HepG2 (cell line): ENCODE measurements around the gene ATP10D. TPM values are rescaled to one million over a fixed set of nuclear protein-coding genes. Genes with fewer than 3 reads are reported as not detected.

Source experiments
- ATAC-seq: fragments of 200-7000 bp; cut with Tn5 transposase; 3 replicates; pipeline ENCODE4 v1.9.1; 2020; ENCODE audit warnings: mild to moderate bottlenecking, moderate library complexity
- BruUV-seq: library from RNA; stranded (reverse); fragments of 400-500 nt; replicated peaks from 2 replicates; lab custom pipeline; 2021; lab: Mats Ljungman, UMichigan
- CTCF ChIA-PET: fragments of 300-600 bp; formaldehyde crosslinking; extraction: SDS; loops from one replicate; lab custom pipeline; 2021; ENCODE audit warnings: low total read pairs, inconsistent platforms, low intra/inter-chr PET ratio; lab: Yijun Ruan, JAX
- POLR2A ChIA-PET: fragments of 350-600 bp; sonication (Branson Sonifier 250); formaldehyde crosslinking; loops from one replicate; lab custom pipeline; 2020; ENCODE audit warnings: antibody characterized with exemption, inconsistent platforms; lab: Yijun Ruan, JAX
- DNase-seq: peaks from one replicate; pipeline ENCODE4 v3.0.0-alpha.2; 2015; ENCODE audit warnings: low spot score
- FAIRE-seq: peaks from 3 replicates; lab custom pipeline; 2011; peaks lifted over from hg19 to GRCh38; lab: Jason Lieb, UNC
- H2AFZ ChIP-seq: one replicate; pipeline ENCODE4 v1.6.1; 2011; ENCODE audit warnings: low read length, inconsistent platforms
- H3K27ac ChIP-seq: fragments of 300-600 bp; 3 replicates; pipeline ENCODE4 v1.8.0; 2011; ENCODE audit warnings: mixed run types, mild to moderate bottlenecking, mixed read lengths, low read length, inconsistent platforms; ENCODE audit not compliant: insufficient read depth; ENCODE audit errors: extremely low read length
- H3K27me3 ChIP-seq, 2 experiments: fragments of 200-600 bp in 1 of 2; 2 replicates in 1 of 2; 3 replicates in 1 of 2; pipeline versions ENCODE4 v1.6.0 to v1.8.0; 2011; ENCODE audit warnings: low read length in 2 of 2, mild to moderate bottlenecking in 2 of 2, moderate library complexity in 2 of 2, inconsistent platforms in 1 of 2; ENCODE audit not compliant: insufficient read depth in 2 of 2, control insufficient read depth in 1 of 2
- H3K36me3 ChIP-seq, 2 experiments: fragments of 200-600 bp in 1 of 2; replicated peaks in 1 of 2; 2 replicates in 1 of 2; 3 replicates in 1 of 2; pipeline versions ENCODE4 v1.5.1 to v1.8.0; 2011; ENCODE audit warnings: low read length in 2 of 2, inconsistent platforms in 1 of 2; ENCODE audit not compliant: insufficient read depth in 2 of 2, control insufficient read depth in 1 of 2
- H3K4me1 ChIP-seq: 2 replicates; pipeline ENCODE4 v1.5.1; 2012; ENCODE audit warnings: low read length, inconsistent platforms; ENCODE audit not compliant: insufficient read depth
- H3K4me2 ChIP-seq: 2 replicates; pipeline ENCODE4 v1.6.0; 2011; ENCODE audit warnings: low read depth, low read length, inconsistent platforms
- H3K4me3 ChIP-seq, 3 experiments: fragments of 200-600 bp in 1 of 3; sonication (generic), shearing (Covaris generic) in 1 of 3; replicated peaks in 1 of 3; 2 replicates each; pipeline ENCODE4 v1.5.1; 2011 to 2016; ENCODE audit warnings: low read length in 3 of 3, inconsistent platforms in 2 of 3, low read depth in 2 of 3, mild to moderate bottlenecking in 2 of 3, control low read depth in 1 of 3, mixed read lengths in 1 of 3; ENCODE audit not compliant: insufficient read depth in 1 of 3
- H3K79me2 ChIP-seq: one replicate; pipeline ENCODE4 v1.6.1; 2011; ENCODE audit warnings: low read length, inconsistent platforms; ENCODE audit not compliant: insufficient read depth
- H3K9ac ChIP-seq: 2 replicates; pipeline ENCODE4 v1.6.0; 2011; ENCODE audit warnings: mild to moderate bottlenecking, low read depth, low read length, inconsistent platforms; ENCODE audit not compliant: insufficient read depth
- H3K9me3 ChIP-seq: 2 replicates; pipeline ENCODE4 v1.5.1; 2012; ENCODE audit warnings: mild to moderate bottlenecking, low read length
- H4K20me1 ChIP-seq: 2 replicates; pipeline ENCODE4 v1.6.0; 2011; ENCODE audit warnings: inconsistent platforms, mild to moderate bottlenecking, low read length, moderate library complexity; ENCODE audit not compliant: insufficient read depth
- CEBPG ChIP-seq: IDR thresholded peaks from 2 replicates; pipeline ENCODE4 v1.6.1; 2016
- DMAP1 ChIP-seq: IDR thresholded peaks from 2 replicates; pipeline ENCODE4 v1.6.1; 2016
- FOXK2 ChIP-seq: fragments of 450-650 bp; IDR thresholded peaks from 2 replicates; pipeline ENCODE4 v1.6.1; 2016
- HNRNPL ChIP-seq: fragments of 200-400 bp; formaldehyde crosslinking; IDR thresholded peaks from 2 replicates; pipeline ENCODE4 v1.6.1; 2017; ENCODE audit warnings: mild to moderate bottlenecking, low read depth, low read length
- MAZ ChIP-seq, 2 experiments: sonication (generic) in 1 of 2; formaldehyde crosslinking in 1 of 2; IDR thresholded peaks; 2 replicates each; pipeline versions ENCODE4 v1.5.0 to v1.6.1; 2012 to 2020; ENCODE audit warnings: low read depth in 2 of 2, mild to moderate bottlenecking in 2 of 2, borderline replicate concordance in 1 of 2, improper control_type of control experiment in 1 of 2, low read length in 1 of 2, missing genetic modification reagents in 1 of 2, moderate library complexity in 1 of 2
- RORA ChIP-seq: sonication (generic); formaldehyde crosslinking; IDR thresholded peaks from 2 replicates; pipeline ENCODE4 v1.5.0; 2020; ENCODE audit warnings: mild to moderate bottlenecking, missing genetic modification reagents, moderate library complexity
- SIX1 ChIP-seq: sonication (generic); formaldehyde crosslinking; IDR thresholded peaks from 2 replicates; pipeline ENCODE4 v1.4.0; 2020; ENCODE audit warnings: missing genetic modification reagents, borderline replicate concordance
- SIX4 ChIP-seq: sonication (generic); formaldehyde crosslinking; IDR thresholded peaks from 2 replicates; pipeline ENCODE4 v1.4.0; 2020; ENCODE audit warnings: missing genetic modification reagents
- TBP ChIP-seq: sonication (generic); formaldehyde crosslinking; IDR thresholded peaks from 2 replicates; pipeline ENCODE4 v1.5.0; 2020; ENCODE audit warnings: missing genetic modification reagents
- ZIK1 ChIP-seq: sonication (generic); formaldehyde crosslinking; IDR thresholded peaks from 2 replicates; pipeline ENCODE4 v1.5.0; 2020; ENCODE audit warnings: mild to moderate bottlenecking, low read depth, missing genetic modification reagents, borderline replicate concordance
- ZUFSP ChIP-seq: sonication (generic); formaldehyde crosslinking; IDR thresholded peaks from 2 replicates; pipeline ENCODE4 v1.9.0; 2021; ENCODE audit warnings: missing genetic modification reagents, mild to moderate bottlenecking, borderline replicate concordance
- WGBS: methylation state at CpG from one replicate; pipeline ENCODE4 v1.1.6; 2017; ENCODE audit warnings: low lambda C conversion rate; 5-methylcytosine and 5-hydroxymethylcytosine counted together
- in situ Hi-C: cut with HindIII; loops from 2 replicates; pipeline ENCODE4 v1.10.0; 2017; ENCODE audit warnings: low pct_unique_long_range_greater_than_20kb; ENCODE audit not compliant: extremely low pct_ligation_motif_present
- intact Hi-C: fragments of 100-400 bp; cut with micrococcal nuclease; formaldehyde crosslinking; loops from one replicate; pipeline ENCODE4 v1.10.0; 2022; ENCODE audit not compliant: unreplicated experiment
- polyA plus RNA-seq, 8 experiments: library from polyadenylated mRNA; depleted of rRNA in 3 of 8; stranded (reverse) in 7 of 8; unstranded in 1 of 8; fragments of >200 nt; fragmentation: Illumina TruSeq in 4 of 8; extraction: Trizol in 4 of 8; gene quantifications; 2 replicates each; pipeline versions ENCODE4 v1.2.1 to v1.2.3, GENCODE V29; 2011 to 2016; ENCODE audit warnings: low read depth in 4 of 8, missing spikeins in 1 of 8, mixed read lengths in 1 of 8; ENCODE audit not compliant: insufficient read depth in 1 of 8
- total RNA-seq, 5 experiments: library from RNA; depleted of rRNA; stranded (reverse); fragments of >200 nt; fragmentation: Illumina TruSeq; extraction: Trizol; gene quantifications; 2 replicates each; pipeline ENCODE4 v1.2.3, GENCODE V29; 2016; ENCODE audit warnings: low read depth in 1 of 5

Gene ATP10D
- total and polyA plus RNA-seq, 2 of the 13 experiments (the other 11 are each of a cell fraction or from before 2014, with no cell fraction given): 2.2 to 9.8 TPM

- no peak overlapping the region for H2AFZ ChIP-seq
- TF ChIP-seq HNRNPL (no peak), RORA (CRISPR knock-in tag) (no peak), ZIK1 (CRISPR knock-in tag) (no peak), SIX1 (CRISPR knock-in tag) (no peak), SIX4 (CRISPR knock-in tag) (no peak), CEBPG (CRISPR knock-in tag) (no peak), FOXK2 (no peak), ZUFSP (CRISPR knock-in tag) (no peak), MAZ (IDR thresholded peaks at IDR 0.05; ENCODE audit: borderline replicate concordance, low read depth, low read length) (no peak), MAZ (CRISPR knock-in tag; IDR thresholded peaks at IDR 0.05; ENCODE audit: low read depth) (no peak), TBP (CRISPR knock-in tag) (no peak), DMAP1 (CRISPR knock-in tag) (no peak)
- CTCF ChIA-PET: no interaction called here
- H3K9ac ChIP-seq: no peak overlapping the region
- intact Hi-C loops (no loop called here), in situ Hi-C loops (no loop called here)
- no peaks in the 10 kb centered on the region for H3K79me2 ChIP-seq
- no peaks in the 10 kb centered on the region for H3K4me1 ChIP-seq
- H3K27me3 ChIP-seq: no peaks in the 10 kb centered on the region
- ATAC-seq (no peak), DNase-seq (no peak), FAIRE-seq (no peak)
- H3K4me3 ChIP-seq: no peak overlapping the region
- no peak overlapping the region for H3K27ac ChIP-seq
- H3K4me2 ChIP-seq: no peak overlapping the region
- no TSS peak for BruUV-seq
- POLR2A ChIA-PET: no interaction called here
- H3K9me3 ChIP-seq: 0 out of 2 replicates have a peak, but pooled peaks cover 4% of the 10 kb centered on the region
- WGBS: 59% methylated on average over 4 of the region's 4 CpGs
- no peaks in the 10 kb centered on the region for H4K20me1 ChIP-seq
- H3K36me3 ChIP-seq: no peaks in the 10 kb centered on the region
These were observed 48.7 kb downstream of the ATP10D start for GRCh38 chr4:47533689-47534347.
